KOPT-K1 (cell line): ENCODE results near the gene RILP.
A peak's percentile ranks its signal among the peaks of the same experiment; 100 is the strongest.

ENCODE experiments used
- H3K27ac ChIP-seq: fragments of 200-600 bp; sonication (generic); 2 replicates; pipeline ENCODE4 v1.5.1; 2016; ENCODE audit warnings: antibody characterized with exemption, mild to moderate bottlenecking, low read depth, low read length; ENCODE audit not compliant: poor library complexity, severe bottlenecking
- H3K36me3 ChIP-seq: fragments of 200-600 bp; sonication (generic); 2 replicates; pipeline ENCODE4 v1.5.1; 2017; ENCODE audit warnings: antibody characterized with exemption, mild to moderate bottlenecking, low read length, moderate library complexity; ENCODE audit not compliant: insufficient read depth
- H3K9me3 ChIP-seq: fragments of 200-600 bp; sonication (generic); 2 replicates; pipeline ENCODE4 v1.5.1; 2017; ENCODE audit warnings: antibody characterized with exemption, low read length, mild to moderate bottlenecking; ENCODE audit not compliant: insufficient read depth, poor library complexity, severe bottlenecking

The RILP gene

DNA sequence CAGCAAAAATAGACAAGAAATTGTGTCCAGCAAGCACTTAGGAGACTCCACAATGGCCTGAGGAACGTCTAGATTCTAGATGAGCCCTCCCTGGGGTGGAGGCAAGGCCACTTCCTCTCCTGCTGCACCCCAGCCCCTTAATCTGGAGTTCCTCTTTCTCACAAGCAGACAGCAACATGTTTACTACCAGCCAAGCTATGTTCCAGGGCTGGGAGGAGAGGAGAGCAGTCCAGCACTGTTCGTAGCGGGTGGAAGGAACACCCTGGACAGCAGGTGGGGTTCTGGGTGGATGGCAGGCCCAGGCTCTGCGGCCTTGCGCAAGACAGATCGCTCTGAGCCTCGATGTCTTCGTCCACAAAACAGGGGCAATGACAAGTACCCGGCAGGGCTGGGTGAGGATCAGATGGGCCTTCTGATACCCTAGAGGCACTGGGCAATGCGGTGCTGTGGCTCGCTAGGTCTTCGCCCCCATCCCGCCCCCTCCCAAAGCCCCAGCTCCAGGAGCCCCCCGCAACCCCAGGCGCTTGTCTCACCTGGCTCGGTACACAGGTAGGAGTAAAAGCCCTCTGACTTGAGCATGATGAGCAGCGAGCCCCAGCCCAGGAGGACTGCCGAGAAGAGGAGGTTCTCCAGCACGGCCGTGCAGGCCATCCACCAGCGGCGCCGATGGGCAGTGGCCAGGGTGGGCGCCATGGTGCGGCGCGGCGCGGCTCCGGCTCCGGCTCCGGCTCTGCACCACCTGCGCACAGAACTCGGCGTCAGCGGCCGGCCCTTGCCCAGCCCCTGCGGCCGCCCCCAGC lies 22.3 kb downstream of the RILP start:
- Histone ChIP-seq H3K36me3 (peaks cover 18% of the 10 kb centered on the region; the same call in 1 of the 2 replicates), H3K9me3 (no peaks in the 10 kb centered on the region), H3K27ac (peak overlapping the region; percentile 79)

DNA sequence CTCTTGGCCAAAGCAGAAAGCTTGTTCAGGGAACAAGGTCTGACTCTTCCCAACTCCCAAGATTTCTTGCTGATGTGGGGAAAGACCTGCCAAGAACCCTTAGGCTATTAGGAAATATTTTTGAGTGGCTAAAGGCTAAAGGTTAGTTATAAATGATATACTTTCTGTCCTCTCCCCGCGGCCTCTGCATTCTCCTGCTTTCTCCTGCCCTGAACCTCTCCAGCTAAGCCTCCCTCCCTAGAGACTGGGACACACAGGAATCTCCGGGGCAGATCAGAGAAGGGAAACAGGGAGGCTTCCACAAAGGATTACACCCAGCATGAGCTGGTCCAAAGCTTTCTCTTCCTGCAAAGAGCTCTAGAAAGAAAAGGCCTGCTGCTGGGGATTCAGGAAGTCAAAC lies 23.3 kb downstream of the RILP start:
- H3K36me3 ChIP-seq: peaks cover 18% of the 10 kb centered on the region; the same call in 1 of the 2 replicates
- H3K27ac ChIP-seq: peak overlapping the region; percentile 79
- H3K9me3 ChIP-seq: no peaks in the 10 kb centered on the region

DNA sequence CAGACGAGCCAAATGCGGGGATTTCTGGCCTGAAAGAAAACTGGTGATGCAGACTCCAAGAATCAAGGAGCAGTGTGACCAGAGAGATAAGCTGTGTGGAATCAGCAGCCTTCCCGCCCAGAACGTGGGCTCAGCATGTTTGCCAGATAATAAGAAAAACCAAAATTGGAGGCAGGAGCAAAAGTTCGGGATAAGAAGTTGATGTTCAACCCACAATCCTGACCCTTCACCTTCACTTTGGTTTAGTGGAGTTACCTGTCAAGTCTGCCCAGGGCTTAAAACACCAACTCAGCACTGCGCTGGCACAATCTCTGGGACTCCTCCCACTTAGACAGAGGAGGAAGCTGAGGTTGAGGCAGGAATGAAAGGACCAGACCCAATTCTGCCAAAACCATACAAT lies 24.1 kb downstream of the RILP start:
- no peak overlapping the region for H3K27ac ChIP-seq
- peaks cover 18% of the 10 kb centered on the region; the same call in 1 of the 2 replicates for H3K36me3 ChIP-seq
- no peaks in the 10 kb centered on the region for H3K9me3 ChIP-seq

- H3K27ac ChIP-seq: no peak overlapping the region
- peaks cover 18% of the 10 kb centered on the region; the same call in 1 of the 2 replicates for H3K36me3 ChIP-seq
- no peaks in the 10 kb centered on the region for H3K9me3 ChIP-seq
Observed at GRCh38 chr17:1625053-1625452, 24.6 kb downstream of the RILP start.

GRCh38 chr17:1624650-1625049 lies 25.0 kb downstream of the RILP start:
- no peaks in the 10 kb centered on the region for H3K9me3 ChIP-seq
- H3K27ac ChIP-seq: no peak overlapping the region
- peaks cover 18% of the 10 kb centered on the region; the same call in 1 of the 2 replicates for H3K36me3 ChIP-seq

DNA sequence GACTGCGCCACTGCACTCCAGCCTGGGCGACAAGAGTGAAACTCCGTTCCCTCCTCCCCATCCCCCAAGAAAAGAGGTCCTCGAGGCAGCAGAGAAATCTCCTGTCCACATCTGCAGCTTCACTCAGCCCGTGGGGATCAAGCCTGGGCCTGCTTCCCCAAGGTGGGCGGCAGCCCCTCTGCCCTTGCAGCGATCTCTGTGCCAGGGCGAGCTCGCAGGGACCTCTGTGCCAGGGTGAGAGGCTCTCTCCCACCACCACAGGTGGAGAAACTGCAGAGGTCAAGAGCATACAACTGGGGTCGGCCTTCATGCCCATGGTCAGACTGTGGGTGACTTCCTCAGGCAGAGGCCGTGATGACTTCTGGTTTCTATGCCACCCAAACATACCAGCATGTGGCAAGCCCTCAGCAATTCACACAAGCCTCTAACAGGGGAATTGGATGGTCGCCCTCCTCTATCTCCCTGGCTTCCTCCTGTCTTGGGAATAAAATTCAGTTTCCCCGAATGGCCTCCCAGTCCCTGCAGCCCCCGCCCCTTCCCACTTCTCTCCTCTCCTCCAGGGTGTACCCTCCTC lies 26.5 kb downstream of the RILP start:
- Histone ChIP-seq H3K9me3 (no peaks in the 10 kb centered on the region), H3K27ac (no peak overlapping the region), H3K36me3 (peaks cover 18% of the 10 kb centered on the region; the same call in 1 of the 2 replicates)

DNA sequence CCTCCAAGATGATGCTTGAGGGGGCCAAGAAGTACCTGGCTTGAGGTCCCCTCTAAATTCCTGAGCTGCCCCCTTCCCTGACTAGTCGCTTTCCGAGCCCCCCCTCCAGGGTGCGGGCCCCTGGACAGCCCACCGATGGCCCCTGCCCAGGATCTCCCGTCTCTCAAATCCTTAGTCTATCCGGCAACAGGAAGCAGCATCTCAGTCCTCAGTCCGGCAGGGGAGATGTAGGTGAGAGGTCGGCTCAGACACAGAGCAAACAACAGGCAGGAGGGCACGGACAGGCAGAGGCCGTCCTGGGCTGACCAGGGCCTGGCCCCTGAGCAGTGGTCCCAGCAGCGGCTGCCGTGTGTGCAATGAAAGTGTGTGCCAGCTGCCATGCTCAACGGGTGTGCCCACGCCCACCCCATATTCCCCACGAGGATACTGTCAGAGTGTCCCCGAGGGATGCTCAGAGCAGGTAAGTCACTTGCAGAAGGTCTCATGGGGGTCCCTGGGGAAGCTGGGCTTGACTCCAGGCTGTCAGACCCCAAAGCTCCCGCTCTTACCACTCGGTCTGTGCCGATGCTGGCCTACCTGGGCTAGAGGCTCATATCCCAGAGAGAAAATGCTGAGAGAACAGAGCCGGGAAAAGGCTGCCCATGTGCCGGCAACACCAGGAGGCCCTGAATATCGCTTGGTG lies 28.3 kb downstream of the RILP start:
- peaks cover 18% of the 10 kb centered on the region; the same call in 1 of the 2 replicates for H3K36me3 ChIP-seq
- no peaks in the 10 kb centered on the region for H3K9me3 ChIP-seq
- H3K27ac ChIP-seq: no peak overlapping the region

GRCh38 chr17:1620486-1620885 lies 29.2 kb downstream of the RILP start:
- Histone ChIP-seq H3K27ac (no peak overlapping the region), H3K36me3 (peaks cover 16% of the 10 kb centered on the region; the same call in 1 of the 2 replicates), H3K9me3 (no peaks in the 10 kb centered on the region)

DNA sequence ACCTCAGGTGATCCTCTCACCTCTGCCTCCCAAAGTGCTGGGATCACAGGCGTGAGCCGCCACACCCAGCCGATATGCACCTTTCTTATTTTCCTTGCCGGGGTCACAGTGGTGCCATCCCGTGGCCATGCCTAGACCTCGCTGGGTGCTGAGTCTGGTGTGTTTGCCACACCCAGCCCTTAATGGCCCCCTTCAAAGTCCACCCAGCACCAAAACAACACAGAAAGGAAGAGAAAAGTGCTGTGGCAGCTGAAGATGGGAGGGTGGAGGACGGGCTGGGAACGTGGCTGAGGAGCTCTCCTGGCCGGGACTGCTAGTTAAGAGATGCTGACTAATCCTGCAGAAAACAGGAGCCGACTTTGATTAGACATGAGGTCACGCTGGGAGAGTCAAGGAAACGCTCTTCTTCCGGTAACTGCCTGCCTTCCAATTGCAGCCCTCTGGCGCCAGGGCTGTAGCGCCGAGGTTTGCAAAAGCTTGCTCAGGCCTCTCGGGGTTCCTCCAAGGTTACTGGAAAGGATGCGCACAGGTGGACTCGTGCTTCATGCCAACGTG lies 32.0 kb downstream of the RILP start:
- H3K27ac ChIP-seq: no peak overlapping the region
- H3K36me3 ChIP-seq: peaks cover 17% of the 10 kb centered on the region; the same call in 1 of the 2 replicates

DNA sequence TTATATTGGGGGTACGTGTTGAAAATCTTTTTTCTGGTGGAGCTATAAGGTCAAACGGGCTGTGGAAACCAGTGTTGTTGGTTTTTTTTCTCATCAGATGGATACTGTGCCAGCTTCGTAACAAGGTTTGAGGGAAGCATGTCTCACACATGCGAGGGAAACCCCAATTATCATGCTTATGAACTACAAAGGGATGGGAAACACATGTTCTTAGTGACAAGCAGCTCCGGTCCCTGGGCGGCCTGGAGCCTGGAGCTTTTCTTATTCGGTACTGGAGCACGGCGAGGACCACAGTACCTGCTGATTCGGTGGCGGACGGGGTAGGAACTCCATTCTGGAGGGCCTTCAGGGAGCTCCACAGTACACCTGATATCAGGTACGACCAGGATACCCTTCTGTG lies 33.6 kb downstream of the RILP start:
- no peak overlapping the region for H3K27ac ChIP-seq
- H3K36me3 ChIP-seq: peaks cover 23% of the 10 kb centered on the region; the same call in 1 of the 2 replicates
- no peaks in the 10 kb centered on the region for H3K9me3 ChIP-seq

More for the DNA sequence above, 32.0 kb downstream of the RILP start:
- H3K9me3 ChIP-seq: no peaks in the 10 kb centered on the region

- Histone ChIP-seq H3K27ac (no peak overlapping the region), H3K36me3 (peaks cover 23% of the 10 kb centered on the region; the same call in 1 of the 2 replicates), H3K9me3 (no peaks in the 10 kb centered on the region)
Observed at GRCh38 chr17:1612400-1612799, 37.3 kb downstream of the RILP start.

GRCh38 chr17:1611715-1612114 lies 38.0 kb downstream of the RILP start:
- H3K9me3 ChIP-seq: no peaks in the 10 kb centered on the region
- H3K27ac ChIP-seq: no peak overlapping the region
- peaks cover 23% of the 10 kb centered on the region; the same call in 1 of the 2 replicates for H3K36me3 ChIP-seq

DNA sequence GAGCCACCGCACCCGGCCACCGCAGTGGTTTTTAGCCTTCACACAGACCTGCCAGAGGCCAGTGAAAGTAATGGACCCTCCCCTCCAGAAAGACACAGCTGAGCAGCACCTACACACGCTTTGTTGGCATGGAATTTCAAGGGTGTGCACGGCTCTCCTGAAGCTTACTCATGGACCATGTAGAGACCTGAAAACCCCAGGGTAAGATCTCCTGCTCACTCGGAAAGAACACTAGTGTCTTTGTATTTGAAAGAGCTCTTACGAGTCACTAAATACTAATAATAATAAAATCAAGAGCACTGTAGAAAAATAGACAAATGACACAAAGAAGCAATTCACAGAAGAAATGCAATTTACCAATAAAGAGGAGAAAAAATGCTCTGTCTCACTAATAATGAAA lies 41.0 kb downstream of the RILP start:
- H3K9me3 ChIP-seq: no peaks in the 10 kb centered on the region
- peaks cover 12% of the 10 kb centered on the region; the same call in 1 of the 2 replicates for H3K36me3 ChIP-seq
- no peak overlapping the region for H3K27ac ChIP-seq

DNA sequence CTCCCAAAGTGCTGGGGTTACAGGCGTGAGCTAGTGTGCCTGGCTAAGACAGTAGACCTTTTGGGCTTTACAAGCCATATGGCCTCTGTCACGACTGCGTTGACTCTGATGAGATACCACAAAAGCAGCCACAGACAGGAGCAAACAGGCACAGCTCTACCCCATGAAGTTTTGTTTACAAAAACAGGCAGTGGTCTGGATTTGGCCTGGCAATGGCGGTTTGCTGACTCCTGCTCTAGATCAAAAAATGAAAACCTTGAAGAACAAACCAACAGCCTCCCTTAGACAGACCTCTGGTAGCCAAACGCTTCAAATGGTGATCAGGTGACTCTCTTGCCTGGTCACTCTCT lies 41.7 kb downstream of the RILP start:
- H3K9me3 ChIP-seq: no peaks in the 10 kb centered on the region
- peaks cover 9% of the 10 kb centered on the region for H3K36me3 ChIP-seq
- H3K27ac ChIP-seq: peak overlapping the region; percentile 44
